ENCODE data around the gene TAF4B.

DNA sequence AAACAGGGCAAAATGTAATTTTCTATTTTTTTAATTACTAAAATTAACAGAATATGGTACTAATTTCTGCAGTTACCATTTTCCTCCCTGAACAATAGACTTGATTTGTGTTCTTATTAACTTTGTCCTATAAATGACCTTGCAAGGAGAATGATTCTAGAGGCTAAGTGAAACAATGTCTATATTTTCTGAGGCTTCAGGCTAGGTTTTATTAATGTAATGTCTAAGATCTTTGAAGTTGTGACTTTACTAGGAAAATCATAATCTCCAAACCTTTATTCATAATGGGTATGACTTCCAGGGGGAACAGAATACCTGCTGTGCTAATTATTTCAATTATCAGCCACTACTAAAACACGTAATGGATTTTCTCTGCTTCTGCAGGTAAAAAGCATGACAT lies 94.4 kb downstream of the TAF4B start:
- TF ChIP-seq POLR2AphosphoS5 (IDR thresholded peaks at IDR 0.05) = no peak
- TF ChIP-seq, protein P1, sequence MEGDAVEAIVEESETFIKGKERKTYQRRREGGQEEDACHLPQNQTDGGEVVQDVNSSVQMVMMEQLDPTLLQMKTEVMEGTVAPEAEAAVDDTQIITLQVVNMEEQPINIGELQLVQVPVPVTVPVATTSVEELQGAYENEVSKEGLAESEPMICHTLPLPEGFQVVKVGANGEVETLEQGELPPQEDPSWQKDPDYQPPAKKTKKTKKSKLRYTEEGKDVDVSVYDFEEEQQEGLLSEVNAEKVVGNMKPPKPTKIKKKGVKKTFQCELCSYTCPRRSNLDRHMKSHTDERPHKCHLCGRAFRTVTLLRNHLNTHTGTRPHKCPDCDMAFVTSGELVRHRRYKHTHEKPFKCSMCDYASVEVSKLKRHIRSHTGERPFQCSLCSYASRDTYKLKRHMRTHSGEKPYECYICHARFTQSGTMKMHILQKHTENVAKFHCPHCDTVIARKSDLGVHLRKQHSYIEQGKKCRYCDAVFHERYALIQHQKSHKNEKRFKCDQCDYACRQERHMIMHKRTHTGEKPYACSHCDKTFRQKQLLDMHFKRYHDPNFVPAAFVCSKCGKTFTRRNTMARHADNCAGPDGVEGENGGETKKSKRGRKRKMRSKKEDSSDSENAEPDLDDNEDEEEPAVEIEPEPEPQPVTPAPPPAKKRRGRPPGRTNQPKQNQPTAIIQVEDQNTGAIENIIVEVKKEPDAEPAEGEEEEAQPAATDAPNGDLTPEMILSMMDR (IDR thresholded peaks at IDR 0.05) = no peak

Measured in sigmoid colon (tissue), 4 donors.